RWPE1 (cell line): ENCODE results near the gene DNLZ.
"Not testable (repeated sequence)": the region's sequence is repeated elsewhere in the genome, so short reads cannot be mapped to it uniquely, and the experiment has no call there.

Experiments
- CTCF ChIA-PET: fragments of 350-600 bp; sonication (Branson Sonifier 250); formaldehyde crosslinking; extraction: SDS; loops from one replicate; lab custom pipeline; 2021; lab: Yijun Ruan, JAX
- POLR2A ChIA-PET: fragments of 400-600 bp; formaldehyde crosslinking; extraction: SDS; loops from one replicate; lab custom pipeline; 2020; ENCODE audit warnings: antibody characterized with exemption; ENCODE audit not compliant: low non-redundant PET; lab: Yijun Ruan, JAX
- DNase-seq: peaks from one replicate; pipeline ENCODE4 v3.0.0; 2012; ENCODE audit warnings: low spot score
- H3K27ac ChIP-seq: fragments of 450-650 bp; 2 replicates; pipeline ENCODE4 v1.5.1; 2017
- TF ChIP-seq, protein P1 (sequence below): fragments of 450-650 bp; conservative IDR thresholded peaks from 2 replicates; pipeline ENCODE4 v1.5.1; 2017; ENCODE audit warnings: low read depth, mild to moderate bottlenecking

The DNLZ gene

DNA sequence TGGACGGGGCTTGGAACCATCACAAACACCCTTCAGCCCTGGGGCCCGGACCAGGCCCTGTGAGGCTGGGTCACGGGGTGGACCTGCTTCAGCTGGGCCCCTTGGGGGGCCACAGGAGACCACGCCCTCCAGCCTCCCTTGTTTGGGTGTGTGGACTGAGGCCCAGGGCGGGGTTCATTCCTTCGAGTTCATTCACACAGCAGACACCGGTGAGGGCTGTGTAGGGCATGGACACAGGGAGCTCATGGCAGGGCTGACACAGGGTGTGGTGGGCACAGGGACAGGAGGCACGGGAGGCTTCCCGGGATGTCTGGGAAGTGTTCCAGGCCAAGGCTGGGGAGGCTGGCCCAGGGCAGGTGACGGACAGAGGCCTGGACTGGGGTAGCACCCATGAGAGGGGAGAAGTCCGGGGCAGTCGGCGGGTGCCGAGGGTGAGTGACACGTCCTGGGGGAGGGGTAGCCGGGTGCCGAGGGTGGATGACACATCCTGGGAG lies 8.9 kb downstream of the DNLZ start:
- ChIA-PET POLR2A (no interaction called here), CTCF (interaction anchor here (0.6 to 1.2 kb wide), 6 partner anchors 8 to 363 kb away, joined by 3 to 7 read pairs (median 4); partner anchors contain the start of gene SNAPC4)
- TF ChIP-seq, protein P1, sequence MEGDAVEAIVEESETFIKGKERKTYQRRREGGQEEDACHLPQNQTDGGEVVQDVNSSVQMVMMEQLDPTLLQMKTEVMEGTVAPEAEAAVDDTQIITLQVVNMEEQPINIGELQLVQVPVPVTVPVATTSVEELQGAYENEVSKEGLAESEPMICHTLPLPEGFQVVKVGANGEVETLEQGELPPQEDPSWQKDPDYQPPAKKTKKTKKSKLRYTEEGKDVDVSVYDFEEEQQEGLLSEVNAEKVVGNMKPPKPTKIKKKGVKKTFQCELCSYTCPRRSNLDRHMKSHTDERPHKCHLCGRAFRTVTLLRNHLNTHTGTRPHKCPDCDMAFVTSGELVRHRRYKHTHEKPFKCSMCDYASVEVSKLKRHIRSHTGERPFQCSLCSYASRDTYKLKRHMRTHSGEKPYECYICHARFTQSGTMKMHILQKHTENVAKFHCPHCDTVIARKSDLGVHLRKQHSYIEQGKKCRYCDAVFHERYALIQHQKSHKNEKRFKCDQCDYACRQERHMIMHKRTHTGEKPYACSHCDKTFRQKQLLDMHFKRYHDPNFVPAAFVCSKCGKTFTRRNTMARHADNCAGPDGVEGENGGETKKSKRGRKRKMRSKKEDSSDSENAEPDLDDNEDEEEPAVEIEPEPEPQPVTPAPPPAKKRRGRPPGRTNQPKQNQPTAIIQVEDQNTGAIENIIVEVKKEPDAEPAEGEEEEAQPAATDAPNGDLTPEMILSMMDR = no peak
- DNase-seq = peak; percentile 48
- H3K27ac ChIP-seq = peak overlapping the region; percentile 80

DNA sequence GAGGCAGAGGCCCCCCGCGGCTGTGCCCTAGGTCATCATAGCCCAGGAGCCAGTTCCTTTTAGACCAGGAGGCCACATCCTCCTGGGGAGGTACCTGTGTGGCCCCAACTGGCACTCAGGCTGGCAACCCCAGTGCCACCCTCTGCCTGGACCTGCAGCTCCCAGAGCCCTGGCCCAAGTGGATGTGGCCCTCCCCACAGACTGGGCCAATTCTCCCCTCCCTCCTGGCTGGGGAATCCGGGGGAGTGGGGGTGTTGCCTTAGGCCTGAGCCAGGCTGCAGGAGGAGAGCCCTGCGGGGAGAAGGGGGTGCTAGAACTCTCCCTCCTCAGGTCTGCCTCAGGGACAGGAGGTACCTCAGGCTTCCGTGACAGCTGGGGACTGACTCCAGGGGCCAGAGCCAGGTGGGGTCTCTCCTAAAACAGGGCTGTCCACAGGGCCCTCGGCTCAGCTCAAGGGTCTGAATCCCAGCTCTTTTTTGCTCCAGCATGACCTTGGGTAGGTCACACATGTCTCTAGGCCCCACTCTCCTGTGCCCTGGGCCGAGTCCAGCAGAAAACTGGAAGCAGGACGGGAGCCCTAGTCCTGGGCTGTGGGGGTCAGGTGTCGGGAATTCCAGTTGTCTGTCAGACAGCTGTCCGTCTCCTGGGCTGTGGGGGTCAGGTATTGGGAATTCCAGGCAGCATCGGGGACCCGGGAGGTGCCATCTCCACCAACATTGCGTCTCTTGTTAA lies 9.6 kb downstream of the DNLZ start:
- no peak for DNase-seq
- H3K27ac ChIP-seq = peak overlapping the region; percentile 80
- ChIA-PET POLR2A (no interaction called here), CTCF (interaction anchor here (0.6 to 1.2 kb wide), 8 partner anchors 8 to 364 kb away, joined by 3 to 7 read pairs (median 4); partner anchors contain the start of genes DNLZ and SNAPC4)
- TF ChIP-seq, protein P1 = no peak

GRCh38 chr9:136353088-136353487 lies 10.5 kb downstream of the DNLZ start:
- POLR2A ChIA-PET = no interaction called here
- CTCF ChIA-PET = interaction anchor here (0.9 kb wide), 1 partner anchor 40 kb away, joined by 3 read pairs; no protein-coding TSS in a partner anchor
- DNase-seq = no peak
- H3K27ac ChIP-seq = peak overlapping the region; percentile 80
- TF ChIP-seq, protein P1 = no peak

DNA sequence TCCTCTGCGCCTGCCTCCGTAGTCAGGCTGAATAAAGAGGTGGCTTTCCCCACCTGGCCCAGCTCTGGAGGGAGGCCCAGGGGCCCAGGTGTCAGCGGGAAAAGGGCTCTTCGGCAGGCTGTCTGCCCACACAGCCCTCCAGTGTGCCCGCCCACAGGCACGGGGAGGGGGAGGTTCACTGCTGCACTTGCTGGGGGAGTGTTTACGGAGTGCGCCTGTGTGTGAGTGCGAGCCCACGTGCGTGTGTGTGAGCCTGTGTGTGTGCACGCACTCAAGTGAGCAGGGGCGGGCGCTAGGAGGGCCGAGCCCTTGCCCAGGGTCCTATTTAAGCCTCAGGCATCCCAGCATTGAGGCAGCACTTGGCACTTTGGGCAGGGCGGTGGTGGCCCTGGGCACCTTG lies 10.9 kb downstream of the DNLZ start:
- no peak for DNase-seq
- peak overlapping the region; percentile 80 for H3K27ac ChIP-seq
- TF ChIP-seq, protein P1 = no peak
- POLR2A ChIA-PET = no interaction called here
- CTCF ChIA-PET = no interaction called here

GRCh38 chr9:136351868-136352267 lies 11.7 kb downstream of the DNLZ start:
- DNase-seq, H3K27ac ChIP-seq, POLR2A ChIA-PET: not testable (repeated sequence)
- CTCF ChIA-PET = interaction anchor here (0.6 kb wide), 2 partner anchors 12 to 333 kb away, joined by 3 read pairs; no protein-coding TSS in a partner anchor

- no peak overlapping the region for H3K27ac ChIP-seq
- DNase-seq = no peak
- POLR2A ChIA-PET = interaction anchor here (1.0 kb wide), 1 partner anchor 12 kb away, joined by 4 read pairs; the partner anchor contains the start of gene DNLZ
- CTCF ChIA-PET = interaction anchor here (0.5 kb wide), 1 partner anchor 58 kb away, joined by 3 read pairs; no protein-coding TSS in a partner anchor
- TF ChIP-seq, protein P1 = no peak
Measured at GRCh38 chr9:136351252-136351800, 12.2 kb downstream of the DNLZ start.
